Erythroblast (primary cell): ENCODE data around the gene LIX1L.

Experiments used
- GATA1 ChIP-seq: IDR thresholded peaks from 2 replicates; pipeline ENCODE4 v1.6.1; 2011; ENCODE audit warnings: low read depth, mild to moderate bottlenecking, control low read depth, low read length, moderate library complexity
- POLR2A ChIP-seq: IDR thresholded peaks from 2 replicates; pipeline ENCODE4 v1.6.1; 2011; ENCODE audit warnings: mild to moderate bottlenecking, low read length

DNA sequence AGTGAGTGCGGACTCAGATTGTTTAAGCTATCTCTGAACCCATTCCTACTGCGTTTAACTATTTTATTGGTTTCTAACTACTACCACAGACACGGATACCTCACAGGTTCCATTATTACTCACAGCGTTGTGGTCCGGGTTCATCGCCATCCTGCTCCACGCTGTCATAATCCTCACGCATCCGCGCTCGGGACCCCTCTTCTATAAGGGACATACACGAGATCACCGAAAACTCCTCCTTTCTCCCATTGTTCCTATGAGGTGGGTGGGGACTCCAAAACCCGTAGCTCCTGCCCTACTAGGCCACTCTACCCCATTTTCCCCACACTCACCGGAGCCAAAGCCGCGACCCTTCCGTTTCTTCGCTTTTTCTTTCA is 31.1 kb downstream of the LIX1L start:
- TF ChIP-seq POLR2A (no peak), GATA1 (no peak)
